ENCODE data around the gene COL15A1. TPM values are rescaled to one million over a fixed set of nuclear protein-coding genes. Genes with fewer than 3 reads are reported as not detected.
A peak's percentile ranks its signal among the peaks of the same experiment; 100 is the strongest.

The COL15A1 gene
- polyA plus RNA-seq, 1 donor = 227 TPM

- no peak for DNase-seq
Measured at GRCh38 chr9:98973171-98973570, 29.5 kb downstream of the COL15A1 start.

- DNase-seq = no peak
Measured at GRCh38 chr9:98973576-98973975, 29.9 kb downstream of the COL15A1 start.

GRCh38 chr9:98974106-98974505, 30.4 kb downstream of the COL15A1 start:
- DNase-seq = no peak

GRCh38 chr9:98974554-98974953, 30.8 kb downstream of the COL15A1 start:
- DNase-seq = no peak

GRCh38 chr9:98974994-98975712, 31.4 kb downstream of the COL15A1 start:
- DNase-seq = peak; percentile 86

GRCh38 chr9:98975838-98976237, 32.1 kb downstream of the COL15A1 start:
- no peak for DNase-seq

- DNase-seq = peak; percentile 68
Measured at GRCh38 chr9:98977246-98977714, 33.6 kb downstream of the COL15A1 start.

- DNase-seq = no peak
Measured at GRCh38 chr9:98977813-98978212, 34.1 kb downstream of the COL15A1 start.

GRCh38 chr9:98978231-98978681, 34.5 kb downstream of the COL15A1 start:
- no peak for DNase-seq

- DNase-seq = no peak
Measured at GRCh38 chr9:98980291-98980690, 36.6 kb downstream of the COL15A1 start.

GRCh38 chr9:98983295-98984268, 39.9 kb downstream of the COL15A1 start:
- DNase-seq = no peak

GRCh38 chr9:98985596-98985995, 41.9 kb downstream of the COL15A1 start:
- no peak for DNase-seq

GRCh38 chr9:98986866-98987651, 43.4 kb downstream of the COL15A1 start:
- DNase-seq = no peak

GRCh38 chr9:98989036-98990000, 45.6 kb downstream of the COL15A1 start:
- DNase-seq = no peak

- DNase-seq = no peak
Measured at GRCh38 chr9:98990181-98990870, 46.6 kb downstream of the COL15A1 start.

GRCh38 chr9:98992107-98992884, 48.6 kb downstream of the COL15A1 start:
- DNase-seq = no peak

GRCh38 chr9:98992885-98993569, 49.3 kb downstream of the COL15A1 start:
- no peak for DNase-seq

- no peak for DNase-seq
Measured at GRCh38 chr9:98993570-98993945, 49.9 kb downstream of the COL15A1 start.

Measured in hindlimb muscle (tissue), 1 donor.